ENCODE measurements around the gene LDB2. TPM values are rescaled to one million over a fixed set of nuclear protein-coding genes. Genes with fewer than 3 reads are reported as not detected.

LDB2 gene
- total and polyA plus RNA-seq, 3 donors from 2014 or later: 14.6 to 17.8 (median 15.7) TPM

GRCh38 chr4:16682975-16683374 lies 215.5 kb downstream of the LDB2 start:
- Histone ChIP-seq H3K27me3 (no peaks in the 10 kb centered on the region), H3K4me1 (peaks cover 25% of the 10 kb centered on the region), H3K4me3 (no peak overlapping the region), H3K9me3 (no peaks in the 10 kb centered on the region), H3K36me3 (ENCODE audit: low read depth, missing control alignments) (no peaks in the 10 kb centered on the region), H3K27ac (peak overlapping the region in 1 of 2 donors; percentile 70)
- no peak for DNase-seq
- intact Hi-C loops (cut with DNase I; ENCODE audit: low total_unique reads): no loop called here
- WGBS, 2 donors: 55 to 64% methylated on average over 3 of the region's 3 CpGs
- TF ChIP-seq CTCF (IDR thresholded peaks at IDR 0.05) (no peak), POLR2A (IDR thresholded peaks at IDR 0.05) (no peak)

GRCh38 chr4:16677001-16677944 lies 221.2 kb downstream of the LDB2 start:
- TF ChIP-seq CTCF (IDR thresholded peaks at IDR 0.05) (no peak), POLR2A (IDR thresholded peaks at IDR 0.05) (no peak)
- Histone ChIP-seq H3K27ac (peak overlapping the region in 1 of 2 donors; percentile 26), H3K36me3 (ENCODE audit: low read depth, missing control alignments) (no peaks in the 10 kb centered on the region), H3K4me3 (no peak overlapping the region), H3K4me1 (peaks cover 7% of the 10 kb centered on the region), H3K27me3 (no peaks in the 10 kb centered on the region), H3K9me3 (no peaks in the 10 kb centered on the region)
- intact Hi-C loops (cut with DNase I; ENCODE audit: low total_unique reads): no loop called here
- 80 to 90% methylated on average over 5 of the region's 5 CpGs for whole genome bisulfite sequencing, 2 donors
- DNase-seq: no peak

GRCh38 chr4:16676230-16676770 lies 222.1 kb downstream of the LDB2 start:
- intact Hi-C loops (cut with DNase I; ENCODE audit: low total_unique reads): no loop called here
- 62 to 65% methylated on average over 3 of the region's 3 CpGs for WGBS, 2 donors
- TF ChIP-seq POLR2A (IDR thresholded peaks at IDR 0.05): no peak
- TF ChIP-seq CTCF (IDR thresholded peaks at IDR 0.05): no peak
- H3K36me3 ChIP-seq (ENCODE audit: low read depth, missing control alignments): no peaks in the 10 kb centered on the region
- no peaks in the 10 kb centered on the region for H3K9me3 ChIP-seq
- DNase-seq: no peak
- peak overlapping the region in 1 of 2 donors; percentile 26 for H3K27ac ChIP-seq
- no peak overlapping the region for H3K4me3 ChIP-seq
- peaks cover 9% of the 10 kb centered on the region for H3K4me1 ChIP-seq
- H3K27me3 ChIP-seq: no peaks in the 10 kb centered on the region

- intact Hi-C loops (cut with DNase I; ENCODE audit: low total_unique reads): no loop called here
- Histone ChIP-seq H3K4me3 (no peak overlapping the region), H3K27ac (no peak overlapping the region), H3K36me3 (ENCODE audit: low read depth, missing control alignments) (no peaks in the 10 kb centered on the region), H3K27me3 (no peaks in the 10 kb centered on the region), H3K9me3 (no peaks in the 10 kb centered on the region), H3K4me1 (peaks cover 12% of the 10 kb centered on the region)
- DNase-seq: no peak
- 91 to 92% methylated on average over 7 of the region's 7 CpGs for WGBS, 2 donors
- TF ChIP-seq POLR2A (IDR thresholded peaks at IDR 0.05) (no peak), CTCF (IDR thresholded peaks at IDR 0.05) (no peak)
Measured at GRCh38 chr4:16674082-16674481, 224.4 kb downstream of the LDB2 start.
